PC-9 (cell line): ENCODE data around the gene DNASE1L1.

ENCODE experiments used
- CTCF ChIP-seq: fragments of 200-600 bp; sonication (generic); conservative IDR thresholded peaks from 2 replicates; pipeline ENCODE4 v1.6.1; 2017; ENCODE audit warnings: mixed run types, antibody characterized with exemption, mild to moderate bottlenecking, moderate library complexity
- EZH2 ChIP-seq: fragments of 200-600 bp; sonication (generic); IDR thresholded peaks from 2 replicates; pipeline ENCODE4 v1.8.0; 2017; ENCODE audit warnings: antibody characterized with exemption, low read depth

GRCh38 chrX:154404625-154405192 is 4.3 kb downstream of the DNASE1L1 start:
- TF ChIP-seq EZH2 (no peak), CTCF (no peak)
